GM12872 (cell line): ENCODE data around the gene SIAE.

Source experiments
- TF ChIP-seq, protein P1 (sequence below): IDR thresholded peaks from 3 replicates; pipeline ENCODE4 v1.5.1; 2011; ENCODE audit warnings: low read depth, mild to moderate bottlenecking, low read length, moderate library complexity; ENCODE audit not compliant: insufficient read depth

Gene SIAE

DNA sequence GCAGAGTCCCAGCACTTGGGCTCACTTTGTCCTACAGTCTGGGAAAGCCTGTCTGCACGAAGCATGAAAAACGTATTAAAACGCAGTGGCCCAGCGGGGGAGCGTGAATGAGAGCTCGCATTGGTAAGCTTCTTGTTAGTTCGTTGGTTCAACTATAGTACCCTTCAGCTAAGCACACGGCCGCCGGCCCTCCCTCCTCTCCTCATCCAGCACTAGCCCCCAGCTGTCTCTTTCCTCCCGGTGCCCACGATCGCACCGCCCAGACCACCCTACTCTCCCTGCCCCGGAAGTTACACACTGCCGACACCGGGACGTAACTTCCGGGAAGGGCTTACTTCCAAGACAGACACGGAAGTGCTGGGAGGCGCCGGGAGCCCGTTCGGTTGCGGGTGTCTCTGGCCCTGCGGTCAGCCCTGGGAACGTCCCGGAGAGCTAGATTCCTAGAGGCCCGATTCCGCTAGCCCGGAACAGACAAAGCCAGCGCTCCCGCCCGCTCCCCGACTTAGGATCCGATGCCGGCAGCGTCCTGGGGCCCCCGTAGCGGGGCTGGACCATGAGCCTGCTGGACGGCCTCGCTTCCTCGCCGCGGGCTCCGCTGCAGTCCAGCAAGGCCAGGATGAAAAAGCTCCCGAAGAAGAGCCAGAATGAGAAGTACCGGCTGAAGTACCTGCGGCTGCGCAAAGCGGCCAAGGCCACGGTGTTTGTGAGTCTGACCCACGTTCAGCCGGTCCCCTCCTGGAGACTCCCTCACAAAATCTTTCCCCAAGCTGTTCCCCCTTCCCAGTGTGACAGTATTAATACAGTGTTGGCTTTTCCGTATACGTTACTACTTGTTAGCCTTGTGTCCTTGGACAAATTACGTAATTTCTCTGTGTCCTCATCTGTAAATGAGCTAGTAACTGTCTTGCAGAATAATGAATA lies 50.7 kb downstream of the SIAE start, which contains the start of gene TBRG1:
Gene TBRG1, plus strand, starts transcription at position 334 of the 921 bp plus-strand sequence. Its CDS starts 220 bp downstream, at position 554.
- TF ChIP-seq, protein P1, sequence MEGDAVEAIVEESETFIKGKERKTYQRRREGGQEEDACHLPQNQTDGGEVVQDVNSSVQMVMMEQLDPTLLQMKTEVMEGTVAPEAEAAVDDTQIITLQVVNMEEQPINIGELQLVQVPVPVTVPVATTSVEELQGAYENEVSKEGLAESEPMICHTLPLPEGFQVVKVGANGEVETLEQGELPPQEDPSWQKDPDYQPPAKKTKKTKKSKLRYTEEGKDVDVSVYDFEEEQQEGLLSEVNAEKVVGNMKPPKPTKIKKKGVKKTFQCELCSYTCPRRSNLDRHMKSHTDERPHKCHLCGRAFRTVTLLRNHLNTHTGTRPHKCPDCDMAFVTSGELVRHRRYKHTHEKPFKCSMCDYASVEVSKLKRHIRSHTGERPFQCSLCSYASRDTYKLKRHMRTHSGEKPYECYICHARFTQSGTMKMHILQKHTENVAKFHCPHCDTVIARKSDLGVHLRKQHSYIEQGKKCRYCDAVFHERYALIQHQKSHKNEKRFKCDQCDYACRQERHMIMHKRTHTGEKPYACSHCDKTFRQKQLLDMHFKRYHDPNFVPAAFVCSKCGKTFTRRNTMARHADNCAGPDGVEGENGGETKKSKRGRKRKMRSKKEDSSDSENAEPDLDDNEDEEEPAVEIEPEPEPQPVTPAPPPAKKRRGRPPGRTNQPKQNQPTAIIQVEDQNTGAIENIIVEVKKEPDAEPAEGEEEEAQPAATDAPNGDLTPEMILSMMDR = no peak

DNA sequence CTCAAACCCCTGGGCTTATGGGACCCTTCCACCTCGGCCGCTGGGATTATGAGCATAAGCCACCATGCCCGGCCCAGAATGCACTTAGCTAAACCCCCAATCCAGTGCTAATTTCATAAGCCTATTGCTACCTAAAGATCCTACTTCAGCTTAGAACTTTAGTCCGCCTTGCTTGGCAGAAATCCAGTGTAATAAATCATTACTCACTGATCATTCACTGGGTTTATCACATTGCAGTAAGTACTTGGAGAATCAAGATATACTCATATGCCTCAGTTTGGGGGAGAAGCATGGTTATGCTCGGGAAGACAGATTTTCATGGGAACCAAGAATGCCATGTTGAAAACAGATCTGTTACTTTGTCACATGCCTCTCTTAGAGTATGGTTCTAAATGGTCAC lies 54.7 kb downstream of the SIAE start:
- TF ChIP-seq, protein P1 = no peak

DNA sequence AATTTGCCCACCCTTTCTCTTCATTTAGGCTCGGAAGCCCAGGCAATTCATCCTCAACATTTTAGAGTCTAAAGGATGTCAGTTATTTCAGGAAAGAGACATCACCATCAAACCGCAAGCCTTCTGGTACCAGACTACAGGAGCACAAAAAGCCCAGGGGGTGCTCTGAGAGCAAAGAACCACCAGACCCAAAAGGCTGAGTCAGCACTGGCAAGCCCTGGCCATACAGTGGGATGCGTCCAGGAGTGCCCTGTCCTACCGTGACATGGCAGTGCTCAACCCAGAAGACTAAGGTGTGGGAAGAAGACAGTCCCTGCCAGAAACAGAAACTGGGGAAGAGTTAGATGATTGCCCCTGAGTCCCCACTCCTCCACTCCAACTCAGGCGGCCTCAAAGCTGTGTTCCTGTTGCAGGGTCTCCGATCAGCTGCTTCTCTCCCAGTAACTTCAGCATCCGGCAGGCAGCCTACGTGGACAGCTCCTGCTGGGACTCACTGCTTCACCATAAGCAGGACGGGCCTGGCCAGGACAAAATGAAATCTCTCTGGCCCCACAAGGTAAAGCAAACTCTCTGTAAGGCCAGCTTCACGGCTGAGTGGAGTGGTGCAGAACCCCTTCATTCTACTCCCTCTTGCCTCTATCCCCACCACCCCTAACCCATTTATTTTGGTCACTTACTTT lies 60.8 kb downstream of the SIAE start:
- TF ChIP-seq, protein P1 = no peak

DNA sequence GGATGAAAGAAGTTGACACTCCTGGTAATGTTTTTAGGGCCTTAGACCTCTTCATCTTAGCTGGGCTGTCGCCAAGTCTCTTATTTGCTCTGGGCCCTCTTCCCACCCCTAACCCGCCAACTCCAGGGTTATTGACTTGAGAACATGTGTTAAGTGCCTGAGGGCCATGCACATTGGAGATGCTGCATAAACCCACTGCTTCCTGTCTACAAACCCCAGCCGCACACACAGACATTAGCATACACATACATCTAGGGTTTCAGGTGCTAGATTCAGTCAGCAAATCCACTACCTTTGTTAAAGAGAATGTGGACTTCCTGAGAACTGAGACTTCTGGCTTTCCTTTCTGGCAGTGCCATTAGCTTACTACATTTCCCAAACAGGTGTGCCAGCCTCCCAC lies 61.5 kb downstream of the SIAE start:
- TF ChIP-seq, protein P1 = no peak

DNA sequence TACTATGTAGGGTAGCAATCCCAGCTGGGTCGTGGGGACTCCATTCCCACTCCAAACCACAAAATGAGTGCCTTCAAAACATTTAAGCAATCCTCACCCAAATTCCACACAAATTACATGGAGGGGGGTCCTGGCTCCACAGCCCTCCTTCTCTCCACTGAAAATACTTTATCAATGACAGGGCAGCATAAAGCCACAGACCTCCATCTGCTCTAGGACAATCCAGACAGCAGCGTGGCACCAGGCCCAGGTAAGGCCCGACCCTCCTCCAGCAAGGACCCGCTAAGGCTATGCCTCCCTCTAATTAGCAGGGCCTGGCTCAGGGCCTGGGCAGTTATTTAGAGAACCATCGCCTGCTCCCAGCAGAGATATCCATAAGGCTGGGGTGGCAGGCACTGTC lies 62.5 kb downstream of the SIAE start, which contains the start of gene PANX3:
Gene PANX3, plus strand, starts transcription at position 365 of the 400 bp plus-strand sequence. CDS start 129 bp downstream, outside the sequence.
- TF ChIP-seq, protein P1 = no peak

DNA sequence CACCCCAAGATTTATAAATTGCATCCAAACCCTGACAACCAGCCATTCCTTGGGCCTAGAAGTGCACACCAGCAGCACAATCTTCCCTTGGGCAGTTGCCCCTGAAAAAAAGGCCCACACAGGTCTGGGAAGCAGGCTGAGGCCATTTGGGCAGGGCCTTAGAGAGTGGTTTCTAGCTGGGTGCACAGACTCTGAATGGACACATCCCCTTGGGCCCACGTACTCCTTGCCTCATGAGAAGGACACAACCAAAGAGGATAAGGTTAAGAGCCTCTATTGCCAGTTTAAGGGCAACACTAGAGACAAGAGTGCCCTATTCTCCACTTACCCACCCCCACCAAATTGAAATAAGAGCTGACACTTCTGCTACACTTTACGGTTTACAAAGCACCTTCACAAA lies 63.2 kb downstream of the SIAE start:
- TF ChIP-seq, protein P1 = no peak

DNA sequence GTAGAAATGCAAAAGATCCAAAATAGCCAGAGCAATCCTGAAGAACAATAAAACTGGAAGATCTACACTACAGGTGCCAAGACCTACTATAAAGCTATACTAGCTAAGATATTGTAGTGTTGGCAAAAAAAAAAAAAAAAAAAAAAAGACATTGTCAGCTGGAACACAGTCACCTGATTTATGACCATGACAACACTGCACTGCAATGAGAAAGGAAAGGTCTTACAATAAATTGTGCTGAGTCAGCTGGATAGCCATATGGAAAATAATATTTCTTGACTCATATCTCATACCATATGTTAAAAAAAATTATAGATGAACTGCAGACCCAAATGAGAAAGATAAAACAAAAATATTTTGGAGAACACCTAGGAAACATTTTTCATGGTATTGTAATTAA lies 65.4 kb downstream of the SIAE start:
- TF ChIP-seq, protein P1 = no peak
